Measurements from ENCODE around the gene PDZD4. TPM values are rescaled to one million over a fixed set of nuclear protein-coding genes. Genes with fewer than 3 reads are reported as not detected.

PDZD4 gene
- total RNA-seq, 1 donor from 2014 or later, result 8.3 TPM

DNA sequence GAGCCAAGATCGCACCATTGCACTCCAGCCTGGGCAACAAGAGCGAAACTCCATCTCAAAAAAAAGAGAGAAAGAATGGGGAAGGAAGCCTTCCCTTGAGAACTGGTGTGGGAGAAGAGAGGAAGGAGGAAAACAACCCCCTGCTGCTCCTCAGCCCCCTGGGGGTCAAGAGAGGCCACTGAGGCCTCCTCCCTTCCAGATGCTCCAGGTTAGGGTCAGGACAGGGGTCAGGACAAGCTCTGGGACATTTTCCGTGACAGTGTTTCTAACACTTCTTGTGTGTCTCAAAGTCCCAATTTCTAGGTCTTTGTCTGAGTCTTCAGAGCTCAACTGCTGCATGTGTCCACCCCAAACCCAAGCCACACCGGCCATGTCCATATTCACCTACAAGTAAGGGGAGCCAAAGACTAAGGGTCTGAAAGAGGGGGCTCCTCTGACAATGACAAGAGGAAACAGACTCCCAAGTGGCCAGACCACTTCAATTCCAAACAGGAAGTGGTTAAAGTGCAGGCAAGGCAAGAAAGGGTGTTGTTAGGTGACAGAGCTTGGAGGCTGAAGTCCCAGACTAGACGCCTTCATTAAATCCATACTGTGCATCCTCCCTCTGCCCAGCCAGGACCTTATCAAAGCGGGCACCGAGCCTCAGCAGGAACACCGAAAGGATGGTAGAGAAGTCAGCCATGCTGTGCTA lies 47.4 kb upstream of the PDZD4 start:
- Histone ChIP-seq H3K36me3 (no peaks in the 10 kb centered on the region), H3K27me3 (no peaks in the 10 kb centered on the region), H3K4me3 (no peak overlapping the region), H3K27ac (no peak overlapping the region), H3K9me3 (no peaks in the 10 kb centered on the region), H3K4me1 (no peaks in the 10 kb centered on the region)
- no peak for TF ChIP-seq CTCF (IDR thresholded peaks at IDR 0.05)
- intact Hi-C loops (cut with DNase I), result no loop called here
- no peak for DNase-seq
- ATAC-seq, result no peak

- H3K4me1 ChIP-seq, result no peaks in the 10 kb centered on the region
- intact Hi-C loops (cut with DNase I), result no loop called here
- no peak for DNase-seq
- no peak overlapping the region for H3K27ac ChIP-seq
- ATAC-seq, result no peak
- H3K27me3 ChIP-seq, result no peaks in the 10 kb centered on the region
- H3K9me3 ChIP-seq, result no peaks in the 10 kb centered on the region
- no peak overlapping the region for H3K4me3 ChIP-seq
- no peaks in the 10 kb centered on the region for H3K36me3 ChIP-seq
- TF ChIP-seq CTCF (IDR thresholded peaks at IDR 0.05), result no peak
These were observed 45.8 kb upstream of the PDZD4 start for GRCh38 chrX:153876112-153876491.

- no peaks in the 10 kb centered on the region for H3K9me3 ChIP-seq
- no peak for TF ChIP-seq CTCF (IDR thresholded peaks at IDR 0.05)
- no peak overlapping the region for H3K4me3 ChIP-seq
- ATAC-seq (peak; percentile 94), DNase-seq (peak; percentile 73)
- H3K4me1 ChIP-seq, result no peaks in the 10 kb centered on the region
- H3K27me3 ChIP-seq, result no peaks in the 10 kb centered on the region
- intact Hi-C loops (cut with DNase I), result no loop called here
- no peak overlapping the region for H3K27ac ChIP-seq
- H3K36me3 ChIP-seq, result no peaks in the 10 kb centered on the region
These were observed 45.2 kb upstream of the PDZD4 start for GRCh38 chrX:153875391-153876111.

GRCh38 chrX:153874366-153875125 lies 44.2 kb upstream of the PDZD4 start:
- intact Hi-C loops (cut with DNase I), result no loop called here
- no peaks in the 10 kb centered on the region for H3K9me3 ChIP-seq
- no peaks in the 10 kb centered on the region for H3K36me3 ChIP-seq
- no peaks in the 10 kb centered on the region for H3K27me3 ChIP-seq
- no peak overlapping the region for H3K4me3 ChIP-seq
- no peak for TF ChIP-seq CTCF (IDR thresholded peaks at IDR 0.05)
- H3K27ac ChIP-seq, result no peak overlapping the region
- H3K4me1 ChIP-seq, result no peaks in the 10 kb centered on the region
- DNase-seq, result no peak
- no peak for ATAC-seq

- DNase-seq (no peak), ATAC-seq (no peak)
- TF ChIP-seq CTCF (IDR thresholded peaks at IDR 0.05), result no peak
- Histone ChIP-seq H3K4me1 (no peaks in the 10 kb centered on the region), H3K27me3 (no peaks in the 10 kb centered on the region), H3K9me3 (no peaks in the 10 kb centered on the region), H3K27ac (no peak overlapping the region), H3K4me3 (no peak overlapping the region), H3K36me3 (no peaks in the 10 kb centered on the region)
- intact Hi-C loops (cut with DNase I), result no loop called here
These were observed 43.7 kb upstream of the PDZD4 start for GRCh38 chrX:153874085-153874365.
